Gastroesophageal sphincter (tissue), 3 donors: ENCODE results near the gene NAT8.

Source experiments
- CTCF ChIP-seq, 4 experiments: fragments of 200-600 bp in 2 of 4; fragments of 450-650 bp in 2 of 4; sonication (generic) in 1 of 4; IDR thresholded peaks; one replicate each; pipeline ENCODE4 v1.5.1; 2017 to 2019; ENCODE audit warnings: antibody characterized with exemption in 4 of 4, mild to moderate bottlenecking in 2 of 4, moderate library complexity in 2 of 4
- EP300 ChIP-seq: sonication (generic); formaldehyde crosslinking; IDR thresholded peaks from one replicate; pipeline ENCODE4 v1.6.1; 2017; ENCODE audit warnings: antibody characterized with exemption, mild to moderate bottlenecking
- POLR2A ChIP-seq, 2 donors: fragments of 450-650 bp; IDR thresholded peaks; one replicate each; pipeline ENCODE4 v1.6.1; 2017; ENCODE audit warnings: antibody characterized with exemption in 2 of 2, mild to moderate bottlenecking in 2 of 2, moderate library complexity in 1 of 2
- POLR2AphosphoS5 ChIP-seq: sonication (generic); formaldehyde crosslinking; IDR thresholded peaks from one replicate; pipeline ENCODE4 v1.6.1; 2017; ENCODE audit warnings: antibody characterized with exemption

GRCh38 chr2:73642338-73643018, at the start of gene NAT8:
- TF ChIP-seq CTCF (IDR thresholded peaks at IDR 0.05): no peak
- TF ChIP-seq EP300: no peak
- no peak for TF ChIP-seq POLR2A (IDR thresholded peaks at IDR 0.05)
- TF ChIP-seq POLR2AphosphoS5: no peak
